HCT116 (cell line): ENCODE results near the gene CDK18.

Source experiments
- CEBPB ChIP-seq: IDR thresholded peaks from 2 replicates; pipeline ENCODE4 v1.6.1; 2012; ENCODE audit warnings: low read depth
- CTCF ChIP-seq, 3 experiments: fragments of 200-600 bp in 1 of 3; sonication (generic) in 1 of 3; IDR thresholded peaks in 2 of 3; conservative IDR thresholded peaks in 1 of 3; 2 replicates each; pipeline ENCODE4 v1.5.1; 2012 to 2017; ENCODE audit warnings: low read depth in 2 of 3, low read length in 2 of 3, antibody characterized with exemption in 1 of 3, borderline replicate concordance in 1 of 3, control low read depth in 1 of 3, mild to moderate bottlenecking in 1 of 3, mixed read lengths in 1 of 3, mixed run types in 1 of 3, moderate library complexity in 1 of 3; ENCODE audit not compliant: insufficient read depth in 1 of 3
- EGR1 ChIP-seq: IDR thresholded peaks from 2 replicates; pipeline ENCODE4 v1.6.1; 2012; ENCODE audit warnings: low read depth
- EZH2 ChIP-seq: fragments of 200-600 bp; sonication (generic); IDR thresholded peaks from 2 replicates; pipeline ENCODE4 v1.6.1; 2017; ENCODE audit warnings: antibody characterized with exemption, mixed run types
- EZH2phosphoT487 ChIP-seq: fragments of 200-600 bp; IDR thresholded peaks from 2 replicates; pipeline ENCODE4 v1.6.1; 2018; ENCODE audit warnings: antibody characterized with exemption, borderline replicate concordance
- MAX ChIP-seq: IDR thresholded peaks from 2 replicates; pipeline ENCODE4 v1.6.1; 2012
- POLR2A ChIP-seq: IDR thresholded peaks from 2 replicates; pipeline ENCODE4 v1.7.0; 2011; ENCODE audit warnings: borderline replicate concordance; ENCODE audit not compliant: insufficient read depth, insufficient read length; ENCODE audit errors: extremely low read depth
- POLR2AphosphoS5 ChIP-seq: IDR thresholded peaks from 2 replicates; pipeline ENCODE4 v1.6.1; 2011; ENCODE audit warnings: mild to moderate bottlenecking, low read depth, low read length, moderate library complexity
- SIN3A ChIP-seq: IDR thresholded peaks from 2 replicates; pipeline ENCODE4 v1.6.1; 2012; ENCODE audit warnings: low read depth
- SRF ChIP-seq: IDR thresholded peaks from 2 replicates; pipeline ENCODE4 v1.6.1; 2012; ENCODE audit warnings: low read depth
- TCF7L2 ChIP-seq: IDR thresholded peaks from 2 replicates; pipeline ENCODE4 v1.7.0; 2011; ENCODE audit warnings: borderline replicate concordance, inconsistent platforms; ENCODE audit not compliant: insufficient read depth, insufficient read length; ENCODE audit errors: extremely low read depth
- YY1 ChIP-seq: IDR thresholded peaks from 2 replicates; pipeline ENCODE4 v1.6.1; 2011; ENCODE audit warnings: low read length, low read depth, moderate library complexity, mild to moderate bottlenecking; ENCODE audit not compliant: insufficient replicate concordance; ENCODE audit errors: extremely low read depth
- TF ChIP-seq, protein P1 (sequence below): IDR thresholded peaks from 2 replicates; pipeline ENCODE4 v1.6.1; 2012; ENCODE audit warnings: low read depth

DNA sequence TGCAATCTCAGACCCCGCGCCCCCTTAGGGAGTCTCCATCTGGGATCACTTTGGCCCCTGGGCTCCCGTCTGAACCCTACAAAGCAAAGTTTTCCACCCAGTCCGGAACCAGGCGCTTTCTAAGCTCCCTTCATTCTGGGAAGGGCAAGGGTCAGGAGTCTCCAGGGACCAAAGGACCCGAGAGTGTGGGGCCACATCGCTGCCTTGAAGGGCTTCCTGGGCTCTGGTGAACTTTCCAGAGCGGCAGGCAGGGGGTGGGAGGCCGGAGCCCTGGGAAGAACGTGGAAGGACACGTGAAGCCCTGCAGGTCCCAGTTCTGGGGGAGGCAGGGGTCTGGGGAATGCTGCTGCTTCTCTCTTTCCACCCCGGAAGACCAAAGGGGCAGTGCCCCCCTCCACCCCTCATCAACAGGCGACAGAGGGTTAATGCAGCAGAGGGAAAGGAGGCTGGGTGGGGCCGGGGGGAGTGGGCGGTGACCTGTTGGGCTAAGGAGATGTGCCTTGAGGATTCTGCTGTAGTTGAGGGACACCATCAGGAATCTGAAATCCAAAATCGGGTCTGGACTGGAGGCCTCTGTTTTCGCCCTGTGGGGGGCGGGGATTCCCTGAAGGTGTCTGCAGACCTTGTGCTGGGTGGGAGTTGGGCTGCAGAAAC is 734 bp downstream of the CDK18 start:
- TF ChIP-seq POLR2AphosphoS5: no peak
- TF ChIP-seq CEBPB: no peak
- TF ChIP-seq EZH2: no peak
- TF ChIP-seq, protein P1, sequence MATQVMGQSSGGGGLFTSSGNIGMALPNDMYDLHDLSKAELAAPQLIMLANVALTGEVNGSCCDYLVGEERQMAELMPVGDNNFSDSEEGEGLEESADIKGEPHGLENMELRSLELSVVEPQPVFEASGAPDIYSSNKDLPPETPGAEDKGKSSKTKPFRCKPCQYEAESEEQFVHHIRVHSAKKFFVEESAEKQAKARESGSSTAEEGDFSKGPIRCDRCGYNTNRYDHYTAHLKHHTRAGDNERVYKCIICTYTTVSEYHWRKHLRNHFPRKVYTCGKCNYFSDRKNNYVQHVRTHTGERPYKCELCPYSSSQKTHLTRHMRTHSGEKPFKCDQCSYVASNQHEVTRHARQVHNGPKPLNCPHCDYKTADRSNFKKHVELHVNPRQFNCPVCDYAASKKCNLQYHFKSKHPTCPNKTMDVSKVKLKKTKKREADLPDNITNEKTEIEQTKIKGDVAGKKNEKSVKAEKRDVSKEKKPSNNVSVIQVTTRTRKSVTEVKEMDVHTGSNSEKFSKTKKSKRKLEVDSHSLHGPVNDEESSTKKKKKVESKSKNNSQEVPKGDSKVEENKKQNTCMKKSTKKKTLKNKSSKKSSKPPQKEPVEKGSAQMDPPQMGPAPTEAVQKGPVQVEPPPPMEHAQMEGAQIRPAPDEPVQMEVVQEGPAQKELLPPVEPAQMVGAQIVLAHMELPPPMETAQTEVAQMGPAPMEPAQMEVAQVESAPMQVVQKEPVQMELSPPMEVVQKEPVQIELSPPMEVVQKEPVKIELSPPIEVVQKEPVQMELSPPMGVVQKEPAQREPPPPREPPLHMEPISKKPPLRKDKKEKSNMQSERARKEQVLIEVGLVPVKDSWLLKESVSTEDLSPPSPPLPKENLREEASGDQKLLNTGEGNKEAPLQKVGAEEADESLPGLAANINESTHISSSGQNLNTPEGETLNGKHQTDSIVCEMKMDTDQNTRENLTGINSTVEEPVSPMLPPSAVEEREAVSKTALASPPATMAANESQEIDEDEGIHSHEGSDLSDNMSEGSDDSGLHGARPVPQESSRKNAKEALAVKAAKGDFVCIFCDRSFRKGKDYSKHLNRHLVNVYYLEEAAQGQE: no peak
- TF ChIP-seq CTCF (IDR thresholded peaks at IDR 0.05 in 2 of 3, conservative IDR thresholded peaks at IDR 0.05 in 1 of 3; ENCODE audit: borderline replicate concordance in 1 of 3, insufficient read depth in 1 of 3, low read depth in 2 of 3, low read length in 2 of 3): peak in 1 of 3 experiments; percentile 19; a peak in 1 of 6 replicates
- TF ChIP-seq TCF7L2: no peak
- TF ChIP-seq POLR2A: no peak
- TF ChIP-seq EZH2phosphoT487: no peak
- no peak for TF ChIP-seq SIN3A
- TF ChIP-seq EGR1: no peak
- no peak for TF ChIP-seq MAX
- TF ChIP-seq SRF: no peak
- no peak for TF ChIP-seq YY1
